GM18517 (cell line): ENCODE results near the gene COG4.

Experiments used
- ATAC-seq: cut with Tn5 transposase; IDR thresholded peaks from one replicate; pipeline ENCODE4 v1.9.1; 2021; ENCODE audit warnings: mild to moderate bottlenecking, moderate library complexity; ENCODE audit not compliant: unreplicated experiment

Gene COG4

DNA sequence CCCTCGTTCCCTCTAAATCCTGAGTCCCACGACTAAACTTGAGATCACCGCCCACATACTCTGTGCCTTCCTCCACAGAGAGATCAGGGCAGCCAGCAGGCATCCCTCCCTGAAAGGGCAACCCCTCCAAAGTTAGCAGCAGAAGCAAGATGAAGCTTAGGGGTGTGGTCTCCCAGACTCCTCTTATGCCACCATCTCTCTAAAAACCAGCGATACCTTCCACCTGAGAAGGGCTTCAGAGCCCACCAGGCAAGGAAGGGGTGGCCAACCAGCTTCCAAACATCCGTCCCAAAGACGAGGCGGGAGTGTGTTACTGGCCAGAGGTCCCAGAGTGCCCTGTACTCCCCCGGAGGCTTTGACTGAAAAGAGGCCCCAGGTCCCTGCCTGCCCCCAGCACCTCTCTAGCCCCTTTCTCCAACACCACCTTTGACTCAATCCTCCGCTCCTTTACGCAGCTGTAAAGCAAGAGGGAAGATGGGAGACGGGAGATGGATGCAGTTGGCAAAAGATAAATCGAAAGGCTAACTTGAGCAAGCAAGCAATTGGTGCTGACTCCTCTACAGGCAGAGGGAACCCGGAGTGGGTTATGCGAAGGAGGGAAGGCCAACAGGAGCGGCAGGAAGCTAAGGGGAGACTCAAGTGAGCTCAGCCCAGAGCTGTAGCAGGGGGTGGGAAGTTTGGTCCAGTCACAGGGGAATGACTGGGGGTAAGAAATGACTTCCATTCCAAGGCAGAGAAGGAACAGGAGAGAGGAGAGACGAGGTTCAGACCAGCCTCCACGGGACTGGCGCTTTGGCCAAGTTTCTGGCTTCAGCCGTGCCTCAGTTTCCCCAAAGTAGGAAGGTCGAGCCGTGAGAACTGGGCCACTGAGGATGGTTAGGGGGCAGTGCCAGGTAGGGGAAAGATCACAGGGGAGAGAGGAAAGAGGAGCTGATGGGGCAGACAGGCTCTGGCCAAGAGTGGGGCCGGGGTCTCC is 85.5 kb downstream of the COG4 start:
- no peak for ATAC-seq

DNA sequence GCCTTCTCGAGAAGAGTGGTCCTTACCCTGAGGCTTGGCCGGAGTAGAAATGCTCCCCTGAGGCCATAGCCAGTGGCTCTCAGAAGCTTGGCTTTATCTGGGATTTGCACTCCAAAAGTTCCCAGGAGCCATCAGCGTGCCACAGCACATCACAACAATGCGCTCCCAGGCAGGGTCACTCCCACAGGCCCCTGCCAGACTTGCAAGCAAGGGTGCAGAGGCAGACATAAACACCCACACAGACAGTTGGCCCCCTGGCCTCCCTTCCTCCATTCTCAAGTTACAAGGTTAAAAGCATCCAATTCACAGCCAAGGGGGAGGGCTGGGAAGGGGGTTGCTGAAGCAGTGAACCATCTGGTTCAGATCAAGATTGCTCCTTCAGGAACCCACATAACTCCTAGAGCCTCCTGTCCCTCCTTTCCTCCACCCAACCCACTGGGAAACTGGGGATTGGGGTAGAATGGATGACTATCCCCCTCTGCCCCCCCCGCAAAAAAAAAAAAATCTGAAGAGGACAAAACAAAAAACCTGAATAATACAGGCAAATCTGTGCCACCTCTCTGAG is 86.3 kb downstream of the COG4 start:
- no peak for ATAC-seq

DNA sequence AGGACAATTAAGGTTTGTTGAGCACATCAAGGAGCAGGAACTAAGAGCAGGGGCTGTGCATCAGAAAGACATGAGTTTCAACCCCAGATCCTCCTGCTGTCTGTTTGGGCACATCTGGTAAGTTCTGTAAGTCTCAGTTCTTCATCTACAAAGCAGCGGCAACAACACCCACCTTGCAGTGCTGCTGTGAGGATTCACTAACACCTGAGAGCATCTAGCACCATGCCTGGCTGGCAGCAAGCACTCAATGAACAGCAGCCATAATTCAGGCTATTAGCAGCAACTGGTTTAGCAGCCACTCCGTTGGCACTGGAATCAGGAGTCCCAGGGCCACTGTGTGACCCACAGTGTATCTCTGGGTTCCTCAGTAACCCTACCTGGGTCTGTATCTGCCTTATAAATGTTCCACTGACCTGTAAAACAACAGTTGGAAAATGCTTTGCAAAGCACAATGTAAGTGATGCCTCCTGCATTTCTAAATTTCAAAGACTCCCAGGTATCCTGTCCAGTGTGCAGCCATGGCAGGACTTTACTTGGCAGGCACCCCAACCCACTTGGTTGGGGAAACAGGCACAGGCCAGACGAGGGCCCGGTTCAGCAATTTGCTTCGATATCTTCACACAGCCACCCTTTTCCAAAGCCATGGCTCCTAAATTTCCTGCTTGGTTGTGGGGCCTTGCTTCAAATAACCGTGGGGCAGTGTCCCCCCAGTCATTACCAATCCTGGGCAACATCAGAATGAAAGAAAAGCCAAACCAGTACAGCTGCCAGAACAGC is 88.7 kb downstream of the COG4 start:
- ATAC-seq: no peak

DNA sequence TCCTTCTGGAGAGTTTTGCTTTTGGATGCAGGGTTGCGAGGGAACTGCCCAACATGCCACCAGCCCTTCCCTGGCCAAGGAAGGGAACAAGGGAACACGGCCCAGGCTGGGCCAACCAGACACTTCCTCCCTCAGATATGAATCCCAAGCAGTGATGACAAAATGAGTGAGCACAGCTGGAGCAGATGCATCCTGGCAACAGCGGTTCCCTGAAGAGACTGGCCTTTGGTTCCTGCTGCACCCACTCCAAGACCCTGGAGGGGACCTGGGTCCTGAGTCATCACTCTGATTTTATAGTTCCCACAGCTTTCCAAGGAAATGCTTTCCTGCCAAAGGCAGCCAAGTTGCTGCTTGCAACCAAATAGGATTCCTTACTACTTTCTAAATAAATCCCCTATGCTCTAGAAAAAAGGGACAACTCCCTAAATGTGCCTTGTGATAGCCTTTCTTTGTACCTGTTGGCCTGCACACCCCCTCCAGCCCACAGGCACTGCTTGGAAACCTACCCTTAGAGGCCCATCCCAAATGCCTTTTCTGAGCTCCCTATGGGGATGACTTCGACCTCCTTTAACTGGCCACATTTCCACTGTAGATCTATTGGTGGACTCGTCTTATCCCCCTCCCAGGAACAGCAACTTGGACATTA is 89.8 kb downstream of the COG4 start:
- ATAC-seq: no peak

DNA sequence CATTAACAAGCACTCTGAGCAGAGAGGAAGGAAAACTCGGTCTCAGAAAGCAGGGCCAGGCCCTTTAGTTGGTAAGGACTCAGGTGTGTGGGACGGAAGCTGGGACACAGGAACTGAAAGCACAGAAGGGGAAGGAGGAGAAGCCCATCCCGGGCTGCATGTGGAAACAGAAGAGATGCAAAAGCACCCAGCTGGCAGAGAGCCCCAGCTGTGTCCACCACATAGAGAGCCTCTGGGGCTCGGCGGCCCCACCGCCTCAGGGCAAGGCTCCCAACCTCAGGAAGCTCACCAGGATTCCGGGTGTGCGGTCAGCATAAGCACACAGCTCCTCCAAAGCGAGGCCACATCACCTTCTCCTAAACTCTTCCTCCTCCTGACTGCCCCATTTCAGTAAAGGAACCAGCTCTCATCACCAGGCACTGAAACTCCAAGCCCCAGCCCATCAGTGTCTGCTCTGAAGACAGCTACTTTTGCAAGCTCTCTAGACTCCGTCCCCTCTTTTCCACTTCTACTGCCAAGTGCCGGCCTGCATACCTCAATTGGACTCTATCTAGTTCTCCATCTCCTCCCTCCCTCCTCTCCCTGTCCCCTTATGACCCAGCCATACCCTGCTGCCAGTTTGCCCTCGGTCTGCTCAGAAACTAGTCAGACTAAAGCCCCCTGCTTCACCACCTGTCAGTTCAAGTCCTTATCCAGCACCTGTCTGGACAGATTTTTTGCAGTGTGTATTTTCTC is 90.5 kb downstream of the COG4 start:
- no peak for ATAC-seq

DNA sequence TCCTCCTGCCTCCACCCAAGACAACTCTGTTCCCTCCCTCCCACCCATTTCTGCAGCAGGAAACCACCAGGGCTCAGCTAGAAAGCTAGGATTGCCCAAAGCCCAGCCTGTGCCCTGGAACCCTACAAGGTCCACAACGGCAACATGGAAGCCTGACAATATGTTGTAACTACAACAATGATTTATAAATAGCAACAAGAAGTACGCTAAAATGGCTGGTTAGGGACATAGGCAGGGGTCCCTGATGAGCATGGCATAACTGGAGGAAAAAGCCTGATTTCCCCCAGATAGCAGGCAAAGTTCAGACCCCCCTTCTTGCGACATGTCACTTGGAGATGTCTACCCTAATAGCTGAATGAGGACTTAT is 91.0 kb downstream of the COG4 start:
- ATAC-seq: no peak

DNA sequence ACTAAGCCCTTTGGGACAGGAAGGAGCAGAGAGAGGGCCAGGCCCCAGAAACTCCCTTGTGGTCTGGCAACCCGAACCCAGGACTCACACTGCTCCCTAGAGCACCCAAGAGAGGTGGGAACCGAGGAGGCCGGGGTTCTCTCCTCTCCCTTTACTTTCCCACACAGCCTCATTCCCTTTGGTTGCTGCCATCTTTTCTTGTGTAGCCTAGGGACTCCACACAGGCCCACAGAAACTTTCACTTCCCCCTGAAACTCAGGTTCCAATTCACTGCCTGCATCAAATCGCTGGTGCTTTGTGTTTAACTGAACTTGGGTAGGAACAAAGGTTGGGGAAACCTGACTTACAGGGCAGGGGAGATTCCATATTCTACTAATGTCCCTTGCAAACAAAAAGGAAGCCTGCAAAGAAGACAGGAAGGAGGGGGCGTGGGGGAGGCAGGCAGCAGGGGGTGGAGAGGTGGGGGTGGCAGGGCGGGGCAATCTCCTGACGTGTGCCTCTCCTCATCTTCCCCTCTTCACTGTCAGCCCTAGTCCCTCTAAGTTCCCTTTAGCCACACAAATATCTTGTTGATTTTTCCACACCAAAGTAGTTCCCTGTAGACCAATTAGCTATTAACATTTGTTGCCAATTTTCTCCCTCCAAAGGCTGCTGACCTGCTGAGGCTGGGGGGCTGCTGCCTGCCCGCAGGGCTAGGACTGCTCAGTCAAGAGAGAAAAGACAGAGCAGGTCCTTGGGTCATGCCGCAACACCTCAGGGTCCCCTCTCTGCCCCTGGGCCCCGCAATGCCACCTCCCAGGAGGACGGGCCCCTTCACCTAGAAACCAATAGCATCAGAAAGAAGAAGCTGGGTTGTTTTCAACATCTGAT is 92.5 kb downstream of the COG4 start:
- ATAC-seq: peak; percentile 53
